Ecto neural progenitor cell (in vitro differentiated cells): ENCODE results near the gene PFDN1.

Experiments
- DNase-seq: peaks from one replicate; pipeline ENCODE4 v3.0.0-alpha.2; 2018; ENCODE audit warnings: low spot score

PFDN1 gene

DNA sequence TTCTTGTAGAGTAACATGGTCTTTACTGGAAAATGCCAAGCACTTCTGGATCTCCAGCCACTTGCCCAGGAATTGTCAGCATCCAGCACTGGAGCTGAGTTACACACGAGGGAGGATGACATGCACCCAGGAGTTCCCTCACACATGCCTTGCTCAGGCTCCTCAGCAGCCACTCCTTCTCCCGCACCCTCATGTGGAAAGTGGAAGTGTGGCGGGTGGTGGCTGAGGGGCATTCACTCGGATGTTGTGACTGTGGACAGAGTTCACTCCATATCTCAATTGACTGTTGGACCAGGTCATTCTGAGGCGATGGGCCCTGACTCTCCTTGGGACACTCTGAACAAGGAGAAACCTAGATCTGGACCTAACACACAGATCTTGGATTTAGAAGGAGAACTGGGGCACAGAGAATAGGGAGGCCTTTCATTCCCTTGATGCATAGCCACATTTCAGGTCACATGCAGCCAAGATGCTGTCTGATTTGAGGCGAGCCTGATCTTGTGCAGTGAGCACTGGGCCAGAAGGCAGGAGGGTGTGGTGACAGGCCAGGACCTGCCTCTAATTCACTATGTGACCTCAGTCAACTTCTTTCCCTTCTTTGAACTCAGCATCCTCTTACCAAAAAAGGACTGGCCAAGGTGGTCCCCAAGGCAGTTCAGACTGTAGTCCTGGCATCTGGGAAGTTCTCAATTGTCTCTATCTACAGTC is 65.9 kb downstream of the PFDN1 start:
- no peak for DNase-seq

GRCh38 chr5:140235791-140236551 is 66.9 kb downstream of the PFDN1 start:
- DNase-seq = no peak

GRCh38 chr5:140234377-140234989 is 68.4 kb downstream of the PFDN1 start:
- DNase-seq = no peak

GRCh38 chr5:140232731-140233130 is 70.2 kb downstream of the PFDN1 start:
- no peak for DNase-seq

DNA sequence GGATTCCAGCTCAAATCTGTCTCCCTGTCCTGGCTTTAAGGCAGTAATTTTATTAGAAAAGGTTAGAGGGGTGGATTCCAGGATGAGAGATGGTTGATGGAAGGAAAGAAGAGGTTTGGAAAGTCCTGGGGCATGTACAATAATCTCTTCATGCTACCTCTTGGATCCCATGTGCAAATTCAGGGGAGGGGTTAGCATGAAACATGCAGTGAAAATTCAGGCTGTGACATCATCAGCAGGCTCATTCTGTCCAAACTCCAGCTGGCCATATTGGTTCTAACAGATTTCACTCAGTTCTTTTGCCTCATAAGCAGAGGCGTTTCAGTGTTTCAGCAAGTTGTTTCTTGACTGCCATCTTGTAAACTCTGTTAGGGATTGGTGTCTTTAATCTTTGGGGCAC is 72.5 kb downstream of the PFDN1 start:
- DNase-seq = no peak

DNA sequence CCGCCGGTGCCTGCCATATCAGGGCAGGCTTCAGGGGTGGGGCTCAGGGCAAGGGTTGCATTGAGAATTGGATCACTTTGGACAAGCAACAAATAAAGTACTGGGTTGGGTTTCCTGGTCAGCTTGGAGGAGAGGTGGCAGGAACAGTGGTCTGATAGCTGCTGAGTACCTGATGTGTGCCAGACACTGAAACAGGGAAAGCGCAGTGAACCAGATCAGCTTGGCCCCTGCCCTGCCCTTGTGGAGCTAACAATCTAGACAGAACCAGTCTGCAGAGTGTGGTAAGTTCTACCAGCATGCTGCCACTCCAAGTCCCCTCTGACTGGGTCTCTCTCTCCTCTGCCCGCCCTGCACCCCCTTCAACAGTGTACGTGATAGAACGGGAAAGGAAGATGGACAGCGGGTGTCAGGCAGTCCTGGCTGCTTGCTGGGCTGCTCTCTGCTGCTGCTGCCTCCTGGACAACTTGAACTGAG is 74.5 kb downstream of the PFDN1 start:
- no peak for DNase-seq

DNA sequence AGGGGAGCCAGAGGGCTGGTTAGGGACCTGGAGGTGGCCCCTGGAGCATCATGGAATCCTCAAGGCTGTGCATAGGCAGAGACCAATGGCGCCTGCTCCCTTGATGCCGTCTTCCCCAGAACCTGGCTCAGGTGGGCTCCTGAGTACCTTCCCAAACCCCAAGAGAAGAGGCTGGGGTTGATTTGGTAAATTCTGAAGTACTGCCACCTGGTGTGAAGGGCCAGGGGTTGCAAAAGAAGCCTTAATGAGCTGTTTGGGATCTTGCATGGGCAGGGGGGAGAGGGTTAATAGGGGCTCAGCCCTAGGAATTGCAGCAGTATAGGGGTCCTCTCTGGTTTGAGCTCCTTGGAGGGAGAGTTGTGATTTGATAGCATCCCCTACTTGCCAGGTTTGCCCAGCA is 75.9 kb downstream of the PFDN1 start:
- DNase-seq = no peak

- no peak for DNase-seq
Observed at GRCh38 chr5:140225396-140225795, 77.5 kb downstream of the PFDN1 start.

GRCh38 chr5:140224658-140225057 is 78.2 kb downstream of the PFDN1 start:
- no peak for DNase-seq

DNA sequence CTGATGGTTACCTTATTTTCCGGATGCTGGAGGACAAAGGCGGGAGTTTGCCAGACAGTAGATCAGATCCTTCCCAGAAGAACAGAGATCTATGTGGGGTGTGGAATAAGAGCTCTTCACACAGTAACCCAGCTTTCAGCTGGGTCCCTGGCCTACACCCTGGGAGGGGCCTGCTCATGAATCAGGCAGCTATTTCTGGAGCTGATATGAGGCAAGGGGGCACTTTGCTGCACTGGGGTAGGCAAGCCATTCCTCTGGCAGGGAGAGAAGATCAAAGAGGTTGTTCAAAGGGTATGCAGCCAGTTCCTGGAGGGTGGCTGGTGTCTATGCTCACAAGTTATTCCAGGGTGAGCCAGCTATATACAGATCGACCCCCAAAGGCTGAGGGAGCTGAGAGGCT is 79.3 kb downstream of the PFDN1 start:
- no peak for DNase-seq

DNA sequence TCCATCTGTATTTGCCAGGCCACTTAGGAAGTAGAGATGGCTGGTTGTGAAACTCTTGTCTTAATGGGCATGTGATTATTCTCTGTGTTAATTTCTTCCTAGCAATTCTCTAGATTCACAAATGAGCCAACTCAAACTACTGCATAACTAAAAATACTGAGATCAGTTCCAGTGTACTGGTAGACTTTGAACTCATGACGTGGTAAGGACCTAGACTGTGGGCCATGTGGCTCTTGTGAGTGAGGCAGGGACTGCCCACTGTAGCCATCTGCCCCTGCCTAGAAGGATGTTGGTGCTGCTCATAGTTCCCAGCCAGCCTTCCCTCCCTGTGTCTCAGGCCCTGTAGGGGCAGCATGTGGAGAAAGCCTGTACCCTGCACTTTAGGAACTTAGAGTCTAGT is 80.5 kb downstream of the PFDN1 start:
- DNase-seq = no peak

DNA sequence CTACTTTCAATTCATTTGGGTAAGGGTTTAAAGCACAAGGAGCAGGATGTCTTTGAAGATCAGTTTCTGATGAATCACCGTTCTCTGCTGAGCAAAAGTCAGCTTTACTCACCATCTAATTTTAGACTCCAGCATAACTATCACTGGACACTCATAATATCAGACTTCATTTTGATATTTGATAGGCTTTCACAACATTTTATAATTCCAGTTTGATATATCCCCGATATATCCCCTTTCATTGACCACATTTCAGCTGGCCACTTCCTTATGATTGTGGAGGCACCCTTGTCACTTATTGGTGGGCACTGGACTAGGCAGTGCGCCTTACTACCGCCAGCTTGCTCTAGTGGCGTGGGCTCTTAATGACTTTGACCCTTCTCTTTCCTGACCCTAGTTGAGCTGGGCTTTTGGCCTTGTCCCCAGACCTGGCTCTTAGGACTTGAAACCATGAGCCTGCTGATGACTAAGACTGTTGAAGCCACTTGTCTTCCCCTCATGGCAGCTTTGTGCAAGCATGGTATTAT is 81.1 kb downstream of the PFDN1 start:
- no peak for DNase-seq

GRCh38 chr5:140220698-140221064 is 82.2 kb downstream of the PFDN1 start:
- DNase-seq = no peak

DNA sequence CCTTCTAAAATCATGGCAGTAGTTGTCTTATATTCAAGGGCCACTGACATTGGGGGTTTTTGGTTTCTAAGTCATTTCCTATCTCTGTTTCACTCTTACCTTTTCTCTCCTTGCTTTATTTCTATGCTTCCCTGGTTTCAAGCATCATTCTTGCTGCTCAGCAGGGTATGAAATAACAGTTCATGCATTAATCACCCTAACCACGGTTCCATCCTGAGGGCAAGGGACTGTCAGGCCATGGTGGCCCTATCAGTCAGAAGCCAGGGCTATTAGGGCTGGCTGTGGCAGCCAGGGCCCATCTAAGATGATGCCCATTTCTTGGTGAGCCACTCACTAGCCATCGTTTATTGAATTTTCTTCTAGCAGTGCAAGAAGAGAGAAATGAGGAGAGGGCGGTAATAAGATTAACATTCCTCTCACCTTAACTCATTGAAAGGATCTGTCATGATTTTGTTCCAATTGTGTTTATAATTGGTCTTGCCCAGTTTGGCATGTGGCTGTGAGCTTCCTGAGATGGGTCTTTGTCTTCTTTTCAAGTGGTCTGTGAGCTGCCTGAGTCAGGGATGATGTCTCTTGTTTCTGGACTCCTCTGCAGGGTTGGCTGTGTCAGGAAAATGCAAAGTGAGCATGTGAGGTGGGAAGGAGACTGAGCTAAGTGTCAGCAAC is 82.7 kb downstream of the PFDN1 start:
- DNase-seq = no peak

DNA sequence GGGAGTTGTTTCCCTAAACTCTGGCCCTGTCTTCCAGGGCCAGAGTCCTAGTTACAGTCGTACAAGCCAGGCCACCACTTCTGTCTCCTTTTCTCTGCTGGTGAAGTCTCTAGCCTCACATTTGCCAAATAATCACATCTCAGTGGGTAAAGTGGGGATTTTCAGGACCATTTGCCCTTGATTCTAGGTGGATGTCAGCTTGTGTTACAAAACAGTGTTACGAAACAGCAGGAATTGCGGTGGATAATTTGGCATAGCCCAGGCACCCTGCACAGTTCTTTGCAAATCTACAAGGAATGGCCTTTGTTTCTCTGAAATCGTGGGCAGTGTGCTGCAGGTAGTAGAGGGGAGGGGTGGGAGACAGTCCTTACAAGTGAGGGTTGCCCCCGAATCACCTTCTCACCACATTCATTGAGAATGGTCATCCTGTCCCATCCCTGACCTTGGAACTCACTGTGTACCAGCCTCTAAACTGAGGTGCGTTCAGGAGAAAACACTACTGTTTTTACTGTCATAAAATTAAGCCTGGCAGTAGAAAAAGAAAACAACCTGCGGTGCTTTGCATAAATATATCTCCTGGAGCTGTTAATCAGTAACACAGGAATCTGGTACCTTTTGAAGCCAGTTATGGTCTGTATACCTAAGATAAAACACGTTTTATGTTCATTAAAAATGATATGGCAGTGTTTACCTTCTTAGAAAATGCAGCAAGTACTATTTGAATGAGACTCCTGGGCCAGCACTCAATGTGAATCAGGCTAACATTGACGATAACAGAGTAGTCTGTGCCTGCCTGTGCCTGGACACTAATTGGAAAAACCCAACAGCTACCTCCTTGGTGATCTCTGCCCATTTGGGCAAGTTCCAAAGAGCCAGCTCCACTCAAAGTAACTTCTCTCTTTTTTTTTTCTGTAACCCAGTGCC is 83.6 kb downstream of the PFDN1 start:
- DNase-seq = no peak

GRCh38 chr5:140217299-140218026 is 85.4 kb downstream of the PFDN1 start:
- no peak for DNase-seq

- DNase-seq = no peak
Observed at GRCh38 chr5:140216478-140217074, 86.3 kb downstream of the PFDN1 start.

- DNase-seq = no peak
Observed at GRCh38 chr5:140215276-140215675, 87.6 kb downstream of the PFDN1 start.

DNA sequence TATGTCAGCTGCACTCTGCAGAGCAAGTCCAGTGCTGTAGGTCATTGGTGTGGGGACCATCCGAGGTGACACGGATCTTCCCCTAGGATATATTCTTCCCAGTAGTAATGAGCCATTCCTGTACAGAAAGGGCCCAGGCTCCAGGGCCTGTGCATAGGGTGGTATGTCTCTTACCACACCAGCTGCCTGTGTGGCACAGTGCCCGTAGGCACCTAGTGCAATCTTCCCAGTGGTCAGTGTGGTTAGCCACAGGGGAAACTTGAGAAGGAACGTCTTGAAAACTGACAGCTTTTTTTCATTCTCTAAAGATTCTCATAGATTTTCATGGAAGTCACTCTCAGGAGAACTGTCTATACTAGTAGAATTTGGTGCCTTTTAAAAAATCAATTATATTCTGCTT is 88.1 kb downstream of the PFDN1 start:
- no peak for DNase-seq

GRCh38 chr5:140213370-140213983 is 89.4 kb downstream of the PFDN1 start:
- no peak for DNase-seq
